GM18951 (cell line): Measurements from ENCODE around the gene CYP46A1.

ENCODE experiments used
- POLR2A ChIP-seq: IDR thresholded peaks from 4 replicates; pipeline ENCODE4 v1.6.1; 2011; ENCODE audit warnings: mild to moderate bottlenecking; ENCODE audit not compliant: insufficient read length, insufficient read depth; ENCODE audit errors: extremely low read depth
- in situ Hi-C: fragments of 300-500 bp; cut with MboI; formaldehyde crosslinking; loops from one replicate; pipeline ENCODE4 v1.12.0; 2022; ENCODE audit warnings: low sequenced_read_pairs, mixed read lengths, inconsistent platforms; ENCODE audit not compliant: unreplicated experiment

The CYP46A1 gene

DNA sequence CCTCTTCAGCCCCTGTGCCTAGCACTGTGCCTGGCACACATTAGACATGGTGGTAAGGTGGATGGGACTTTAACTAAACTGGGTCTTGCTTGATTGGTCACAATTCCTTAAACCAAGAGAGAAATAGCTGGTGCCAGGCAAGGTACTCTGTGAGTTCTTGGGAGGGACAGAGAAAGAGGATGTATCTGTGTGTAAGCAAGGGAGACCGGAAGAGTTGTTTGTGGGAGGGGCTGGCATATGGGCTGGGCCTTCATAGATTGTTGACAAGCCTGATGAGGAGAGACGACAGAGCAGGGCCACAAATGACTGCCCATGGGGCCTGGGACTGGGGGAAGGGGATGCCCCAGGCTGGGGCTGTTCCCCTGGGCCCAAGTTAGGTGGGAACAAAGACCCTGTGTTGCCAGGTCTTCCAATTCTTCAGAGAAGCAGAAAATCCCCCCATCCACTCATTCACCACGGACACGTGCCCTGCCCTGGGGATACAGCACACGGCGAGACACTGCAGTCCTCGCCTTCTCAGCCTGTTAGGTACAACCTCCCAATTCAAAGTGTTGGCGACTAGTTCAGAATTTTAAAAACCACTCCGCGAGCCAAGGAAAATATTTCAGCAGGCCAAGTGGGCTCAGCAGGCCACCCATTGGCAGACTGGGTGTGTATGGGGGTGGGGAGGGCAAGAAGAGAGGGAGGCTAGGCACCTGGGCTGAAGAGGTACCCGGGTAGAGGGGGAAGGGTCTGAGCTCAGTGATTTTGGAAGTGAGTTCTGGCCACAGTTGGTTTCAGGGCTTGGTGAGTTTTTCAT lies 11.4 kb upstream of the CYP46A1 start:
- TF ChIP-seq POLR2A = no peak
- in situ Hi-C loops = no loop called here

DNA sequence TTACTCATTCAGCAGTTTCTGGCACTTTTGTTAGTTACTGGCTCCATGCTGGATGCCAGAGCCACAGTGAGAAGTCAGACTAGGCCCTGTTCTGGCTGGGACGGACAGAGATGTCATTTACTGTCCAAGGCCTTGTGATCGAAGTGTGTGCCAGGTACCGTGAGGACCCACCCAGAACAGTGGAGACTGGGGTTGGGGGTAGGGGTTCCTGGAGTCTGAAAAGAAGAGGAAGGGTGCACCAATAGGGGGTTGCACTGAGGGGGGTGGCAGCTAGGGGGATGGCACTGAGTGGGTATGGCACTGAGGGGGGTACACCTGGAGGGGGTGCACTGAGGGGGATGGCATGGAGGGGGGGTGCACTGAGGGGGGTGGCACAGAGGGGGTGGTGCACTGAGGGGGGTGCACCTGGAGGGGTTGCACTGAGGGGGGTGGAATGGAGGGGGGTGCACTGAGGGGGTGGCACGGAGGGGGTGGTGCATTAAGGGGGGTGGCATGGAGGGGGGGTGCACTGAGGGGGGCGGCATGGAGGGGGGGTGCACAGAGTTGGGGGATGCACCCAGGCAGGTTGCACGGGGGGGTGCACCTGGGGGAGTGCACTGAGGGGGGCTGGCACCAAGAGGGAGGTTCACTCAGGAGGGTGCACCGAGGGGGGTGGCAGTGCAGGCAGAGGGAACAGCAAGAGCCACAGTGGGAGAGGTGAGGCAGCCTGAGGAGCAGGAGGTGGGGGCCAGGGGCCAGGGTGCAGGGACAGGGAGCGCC lies 10.6 kb upstream of the CYP46A1 start:
- in situ Hi-C loops = no loop called here
- TF ChIP-seq POLR2A = no peak

DNA sequence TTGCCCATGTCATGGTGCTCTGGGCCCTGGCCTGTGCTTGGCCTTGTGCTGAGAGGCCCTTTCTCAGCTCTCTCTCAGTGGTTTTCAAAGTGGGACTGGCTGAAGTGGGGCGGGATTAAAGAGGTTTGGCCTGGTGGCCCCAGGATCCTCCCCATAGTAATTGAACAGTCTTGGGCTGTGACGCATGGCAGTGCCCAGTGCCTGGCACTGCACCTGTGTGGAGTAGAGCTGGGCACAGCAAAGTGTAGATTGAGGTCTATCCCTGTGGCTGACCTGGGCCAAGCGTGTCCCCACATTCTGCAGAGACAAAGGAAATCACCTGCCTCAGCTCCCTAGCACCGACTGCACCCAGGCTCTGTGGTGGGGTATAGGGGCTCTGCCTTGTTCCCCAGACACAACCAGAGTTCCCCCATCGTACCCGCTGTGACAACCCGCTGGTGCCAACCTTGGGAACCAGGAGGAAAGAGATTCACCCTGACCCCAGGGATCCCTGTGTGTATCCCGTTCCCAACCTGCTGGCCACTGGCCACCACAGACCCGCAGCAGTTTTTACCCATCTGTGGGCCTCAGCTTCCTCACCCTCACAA lies 9.9 kb upstream of the CYP46A1 start:
- in situ Hi-C loops = no loop called here
- TF ChIP-seq POLR2A = no peak

DNA sequence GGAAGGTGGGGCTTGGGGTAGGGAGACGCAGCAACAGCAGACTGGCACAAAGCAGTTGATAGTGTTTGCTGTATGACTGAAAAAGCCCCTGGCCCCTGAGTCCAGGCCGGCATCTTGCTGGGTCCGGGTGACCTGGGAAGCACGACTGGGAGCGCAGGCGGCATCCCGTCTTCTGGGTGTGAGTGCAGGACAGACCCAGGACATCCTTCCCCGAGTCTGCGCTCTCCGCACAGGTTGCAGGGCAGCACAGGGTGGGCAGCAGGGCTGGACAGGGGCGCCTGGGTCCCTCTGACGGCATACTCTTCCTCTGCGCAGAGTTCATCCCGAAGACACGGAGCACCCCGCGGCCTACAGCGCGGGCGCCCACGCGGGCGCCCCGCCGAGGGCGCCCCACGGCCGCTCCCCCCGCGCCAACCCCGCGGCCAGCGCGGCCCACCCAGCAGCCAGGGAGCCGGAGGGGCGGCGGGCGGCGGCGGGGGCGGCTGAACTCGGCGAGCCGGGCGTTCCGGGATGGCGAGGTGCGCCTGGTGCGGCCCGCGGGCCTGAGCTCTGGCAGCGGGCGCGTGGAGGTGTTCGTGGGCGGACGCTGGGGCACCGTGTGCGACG lies 9.2 kb upstream of the CYP46A1 start:
- TF ChIP-seq POLR2A = no peak
- in situ Hi-C loops = no loop called here

DNA sequence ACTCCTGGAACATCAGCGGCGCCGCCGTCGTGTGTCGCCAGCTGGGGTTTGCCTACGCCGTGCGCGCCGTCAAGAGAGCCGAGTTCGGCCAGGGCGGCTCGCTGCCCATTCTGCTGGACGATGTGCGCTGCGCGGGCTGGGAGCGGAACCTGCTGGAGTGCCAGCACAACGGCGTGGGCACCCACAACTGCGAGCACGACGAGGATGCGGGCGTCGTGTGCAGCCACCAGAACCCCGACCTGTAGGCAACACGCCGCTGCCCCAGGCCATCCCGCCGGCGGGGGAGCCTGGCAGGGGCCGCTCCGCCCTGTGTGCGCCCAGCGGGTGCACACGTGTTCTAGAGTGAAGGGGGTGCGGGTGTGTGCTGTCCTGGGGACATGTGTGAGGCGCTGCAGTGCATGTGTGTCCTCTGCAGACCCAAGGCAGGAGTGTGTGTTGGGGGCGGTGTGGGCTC lies 8.7 kb upstream of the CYP46A1 start:
- in situ Hi-C loops = no loop called here
- no peak for TF ChIP-seq POLR2A

DNA sequence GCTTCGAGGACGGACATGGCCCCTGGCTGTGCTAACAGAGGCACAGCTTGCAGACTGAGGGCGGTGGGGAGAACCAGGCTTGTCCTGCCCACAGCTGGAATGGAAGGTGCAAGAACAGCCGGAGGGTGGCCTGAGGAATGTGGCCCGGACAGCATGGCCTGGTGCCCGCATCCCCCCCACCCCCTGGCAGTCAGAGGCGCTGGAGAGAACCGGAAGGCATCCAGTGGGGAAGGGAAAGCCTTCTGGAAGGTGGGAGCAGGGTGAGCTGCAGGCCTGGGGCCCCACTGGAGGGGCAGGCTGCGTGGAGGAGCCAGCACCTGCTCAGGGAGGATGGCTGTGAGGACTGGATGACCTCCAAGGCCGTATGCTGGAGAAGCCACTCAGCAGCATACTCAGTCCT lies 8.1 kb upstream of the CYP46A1 start:
- in situ Hi-C loops = no loop called here
- TF ChIP-seq POLR2A = no peak

DNA sequence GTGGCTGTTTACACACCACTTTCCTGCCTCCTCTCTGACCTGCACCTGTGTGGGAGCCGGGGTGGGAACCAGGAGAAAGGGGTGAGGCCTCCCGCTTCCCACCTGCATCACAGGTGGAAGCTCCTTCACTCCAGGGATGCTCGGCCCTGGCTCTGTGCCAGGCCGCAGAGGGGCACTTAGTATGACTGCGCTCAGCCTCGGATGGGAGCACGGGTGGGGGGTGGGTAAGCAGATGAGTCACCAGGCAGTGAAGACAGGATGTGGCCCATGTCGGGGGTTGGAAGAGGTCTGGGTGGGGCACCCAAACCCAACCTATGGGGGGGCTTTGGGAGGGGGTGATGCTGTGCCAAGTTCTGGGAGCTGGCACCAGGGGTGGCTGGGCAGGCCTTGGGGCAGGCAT lies 7.4 kb upstream of the CYP46A1 start:
- in situ Hi-C loops = no loop called here
- TF ChIP-seq POLR2A = no peak

DNA sequence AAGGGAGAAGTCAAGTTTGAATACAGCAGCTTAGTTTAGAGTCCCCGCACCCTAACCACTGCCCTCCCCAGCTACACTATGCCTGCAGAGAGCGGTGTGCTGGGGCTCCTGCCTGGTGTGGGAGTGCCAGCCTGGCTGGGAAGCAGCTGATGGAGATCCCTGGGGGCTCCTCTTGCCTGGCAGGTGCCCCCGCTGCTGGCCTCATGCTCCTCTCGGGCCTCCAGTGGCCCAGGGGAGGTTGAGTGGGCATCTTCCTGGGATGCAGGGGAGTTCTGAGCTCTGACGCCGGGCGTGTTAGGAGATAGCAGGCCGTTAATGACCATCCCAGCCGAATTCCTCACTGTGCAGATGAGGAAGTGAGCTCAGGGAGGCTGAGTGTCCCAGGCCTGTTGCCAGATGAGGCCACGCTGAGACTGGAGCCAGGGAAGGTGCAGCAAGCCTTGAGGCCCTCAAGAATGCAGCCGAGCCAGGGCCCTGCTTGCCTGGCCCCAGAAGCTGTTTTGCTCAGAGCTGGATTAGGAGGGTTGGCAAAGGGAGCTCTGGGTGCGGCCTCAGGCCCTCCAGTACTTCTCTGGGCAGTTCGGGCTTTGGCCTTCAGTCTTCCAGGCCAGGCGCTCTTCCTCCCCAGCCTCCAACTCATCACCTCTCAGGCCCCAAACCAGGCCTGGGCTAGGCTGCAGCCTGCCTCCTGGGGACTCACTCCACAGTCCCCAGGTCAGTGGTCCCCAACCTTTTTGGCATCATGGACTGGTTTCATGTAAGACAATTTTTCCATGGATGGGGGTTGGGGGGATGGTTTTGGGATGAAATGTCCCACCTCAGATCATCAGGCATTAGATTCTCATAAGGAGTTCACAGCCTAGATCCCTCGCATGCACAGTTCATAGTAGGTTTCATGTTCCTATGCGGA lies 6.6 kb upstream of the CYP46A1 start:
- TF ChIP-seq POLR2A = no peak
- in situ Hi-C loops = no loop called here

DNA sequence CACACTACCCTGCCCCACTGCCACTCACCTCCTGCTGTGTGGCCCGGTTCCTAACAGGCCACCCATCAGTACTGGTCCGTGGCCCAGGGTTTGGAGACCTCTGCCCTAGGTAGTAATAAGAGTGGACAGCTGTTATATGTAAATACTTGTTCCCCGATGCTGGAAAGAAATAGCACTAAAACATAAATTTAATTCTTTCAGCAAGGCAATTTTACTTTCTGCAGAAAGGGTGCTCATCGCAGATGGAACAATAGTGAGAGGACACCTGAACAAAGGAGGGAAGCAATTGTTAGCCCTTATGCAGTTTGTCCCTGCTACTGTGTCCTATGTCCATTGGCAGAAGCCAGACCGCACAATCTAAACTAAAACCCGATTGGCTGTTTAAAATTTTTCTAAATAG lies 5.9 kb upstream of the CYP46A1 start:
- in situ Hi-C loops = no loop called here
- TF ChIP-seq POLR2A = no peak

DNA sequence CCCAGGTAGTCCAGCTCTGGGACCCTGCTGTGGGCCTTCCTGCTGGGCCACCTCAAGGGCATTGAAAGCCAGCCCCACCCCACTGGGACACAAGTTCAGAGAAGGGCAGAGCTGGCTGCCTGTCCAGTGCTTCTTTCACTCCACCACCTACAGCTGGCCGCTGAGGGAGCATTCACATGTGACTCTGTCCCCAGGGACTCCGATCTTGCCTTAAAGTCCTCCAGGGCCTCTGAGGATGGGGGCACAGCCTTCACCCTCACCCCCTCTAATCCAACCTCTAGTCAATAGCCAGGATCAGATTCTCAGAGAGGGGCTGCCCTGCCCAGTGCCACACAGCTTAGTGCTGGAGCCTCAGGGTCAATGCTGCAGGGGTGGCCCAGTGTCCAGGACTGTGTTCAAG lies 5.0 kb upstream of the CYP46A1 start:
- TF ChIP-seq POLR2A = no peak
- in situ Hi-C loops = no loop called here

DNA sequence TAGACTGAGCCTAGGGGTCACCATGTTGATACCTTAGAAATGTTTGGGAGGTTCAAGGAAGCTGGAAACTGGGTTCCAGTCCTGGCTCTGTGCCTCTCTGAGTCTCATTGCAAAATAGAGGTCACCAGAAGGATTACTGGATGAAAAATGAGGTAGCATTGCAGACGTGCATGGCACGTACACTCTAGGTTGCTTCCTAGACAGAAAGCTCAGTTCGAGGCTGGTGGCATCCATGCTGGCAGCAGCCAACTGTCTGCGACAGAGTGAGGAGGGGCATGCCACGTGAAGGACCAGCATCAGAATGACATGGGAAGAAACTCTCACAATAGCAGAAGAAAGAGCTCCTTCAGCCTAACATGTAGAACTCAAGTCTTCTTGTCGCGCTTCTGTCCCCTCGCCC lies 4.6 kb upstream of the CYP46A1 start:
- TF ChIP-seq POLR2A = no peak
- in situ Hi-C loops = no loop called here

DNA sequence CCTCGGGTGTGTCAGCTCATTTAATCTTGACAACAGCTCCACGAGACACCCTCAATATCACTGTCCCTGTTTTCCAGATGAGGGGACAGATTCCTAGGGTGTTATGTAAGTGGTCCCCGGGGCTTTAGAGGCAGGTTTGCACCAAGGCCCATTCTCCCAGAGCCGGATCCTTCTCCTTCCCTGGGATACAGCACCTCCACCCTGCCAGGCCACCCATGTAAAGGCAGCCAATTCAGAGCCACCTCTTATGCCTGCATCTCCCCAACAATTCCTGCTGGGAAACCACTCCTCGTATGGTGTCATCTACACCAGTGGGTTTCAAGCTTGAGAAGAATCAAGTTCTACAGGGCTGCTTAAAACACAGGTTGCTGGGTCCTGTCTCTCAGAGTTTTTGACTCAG lies 4.1 kb upstream of the CYP46A1 start:
- no peak for TF ChIP-seq POLR2A
- in situ Hi-C loops = no loop called here
